Measurements from ENCODE around the gene FAM9A.

DNA sequence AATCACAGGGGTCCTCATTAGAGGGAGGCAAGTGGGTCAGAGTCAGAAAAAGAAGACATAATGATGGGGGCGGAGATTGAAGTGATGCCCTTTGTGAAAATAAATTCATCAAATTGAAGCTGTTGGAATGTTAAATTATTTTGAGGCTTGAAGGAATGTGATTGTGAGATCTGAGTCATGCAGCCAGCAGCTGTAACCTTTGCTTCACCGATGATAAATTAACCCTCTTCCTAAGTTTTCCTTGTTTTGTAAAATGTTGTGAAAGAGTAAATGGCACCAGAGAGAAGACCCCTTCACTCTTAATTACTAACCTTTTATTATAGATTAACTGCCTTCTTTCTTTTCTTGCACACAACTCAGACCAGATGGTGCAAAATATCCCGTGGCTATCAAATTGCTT, 47.7 kb upstream of the FAM9A start:
- TF ChIP-seq POLR2A (IDR thresholded peaks at IDR 0.05) (no peak), POLR2AphosphoS5 (IDR thresholded peaks at IDR 0.05) (no peak)

Measured in prostate gland (tissue), 1 donor.